Measurements from ENCODE around the gene ZNF256.

- no peak for TF ChIP-seq CTCF (IDR thresholded peaks at IDR 0.05)
- no peak for TF ChIP-seq POLR2A (IDR thresholded peaks at IDR 0.05)
- no peak for TF ChIP-seq POLR2AphosphoS5 (IDR thresholded peaks at IDR 0.05)
- no peak for TF ChIP-seq EP300 (IDR thresholded peaks at IDR 0.05; ENCODE audit: low read depth)
Measured at GRCh38 chr19:57927587-57927986, 19.9 kb downstream of the ZNF256 start.
